ENCODE measurements around the gene EXOC3.

The EXOC3 gene

GRCh38 chr5:429453-430188, 13.4 kb upstream of the EXOC3 start:
- no peaks in the 10 kb centered on the region for H3K27me3 ChIP-seq (ENCODE audit: insufficient read depth, poor library complexity, severe bottlenecking)
- no peak for TF ChIP-seq CTCF (IDR thresholded peaks at IDR 0.05; ENCODE audit: poor library complexity, severe bottlenecking)
- ATAC-seq (ENCODE audit: low read depth) (peak; percentile 62), DNase-seq (ENCODE audit: low spot score) (peak; percentile 69)
- H3K27ac ChIP-seq (ENCODE audit: poor library complexity, severe bottlenecking), result no peak overlapping the region
- H3K4me1 ChIP-seq (ENCODE audit: insufficient read depth, poor library complexity, severe bottlenecking), result peaks cover 10% of the 10 kb centered on the region
- no peak overlapping the region for H3K4me3 ChIP-seq (ENCODE audit: severe bottlenecking)
- H3K9me3 ChIP-seq (ENCODE audit: severe bottlenecking), result no peaks in the 10 kb centered on the region
- H3K36me3 ChIP-seq (ENCODE audit: low read depth), result no peaks in the 10 kb centered on the region

- Histone ChIP-seq H3K27me3 (ENCODE audit: insufficient read depth, poor library complexity, severe bottlenecking) (no peaks in the 10 kb centered on the region), H3K4me3 (ENCODE audit: severe bottlenecking) (no peak overlapping the region), H3K4me1 (ENCODE audit: insufficient read depth, poor library complexity, severe bottlenecking) (peaks cover 4% of the 10 kb centered on the region), H3K36me3 (ENCODE audit: low read depth) (no peaks in the 10 kb centered on the region), H3K27ac (ENCODE audit: poor library complexity, severe bottlenecking) (no peak overlapping the region), H3K9me3 (ENCODE audit: severe bottlenecking) (no peaks in the 10 kb centered on the region)
- ATAC-seq (ENCODE audit: low read depth) (no peak), DNase-seq (ENCODE audit: low spot score) (peak; percentile 65)
- TF ChIP-seq CTCF (IDR thresholded peaks at IDR 0.05; ENCODE audit: poor library complexity, severe bottlenecking), result no peak
These were observed 12.6 kb upstream of the EXOC3 start for GRCh38 chr5:430214-430925.

GRCh38 chr5:431001-431710, 11.8 kb upstream of the EXOC3 start:
- Histone ChIP-seq H3K27me3 (ENCODE audit: insufficient read depth, poor library complexity, severe bottlenecking) (no peaks in the 10 kb centered on the region), H3K4me1 (ENCODE audit: insufficient read depth, poor library complexity, severe bottlenecking) (peaks cover 4% of the 10 kb centered on the region), H3K4me3 (ENCODE audit: severe bottlenecking) (no peak overlapping the region), H3K9me3 (ENCODE audit: severe bottlenecking) (no peaks in the 10 kb centered on the region), H3K36me3 (ENCODE audit: low read depth) (no peaks in the 10 kb centered on the region), H3K27ac (ENCODE audit: poor library complexity, severe bottlenecking) (no peak overlapping the region)
- peak; percentile 88 for ATAC-seq (ENCODE audit: low read depth)
- DNase-seq (ENCODE audit: low spot score), result peak; percentile 82
- TF ChIP-seq CTCF (IDR thresholded peaks at IDR 0.05; ENCODE audit: poor library complexity, severe bottlenecking), result peak; percentile 79

- H3K36me3 ChIP-seq (ENCODE audit: low read depth), result no peaks in the 10 kb centered on the region
- H3K9me3 ChIP-seq (ENCODE audit: severe bottlenecking), result no peaks in the 10 kb centered on the region
- H3K4me1 ChIP-seq (ENCODE audit: insufficient read depth, poor library complexity, severe bottlenecking), result peaks cover 4% of the 10 kb centered on the region
- no peaks in the 10 kb centered on the region for H3K27me3 ChIP-seq (ENCODE audit: insufficient read depth, poor library complexity, severe bottlenecking)
- DNase-seq (ENCODE audit: low spot score) (no peak), ATAC-seq (ENCODE audit: low read depth) (no peak)
- no peak for TF ChIP-seq CTCF (IDR thresholded peaks at IDR 0.05; ENCODE audit: poor library complexity, severe bottlenecking)
- no peak overlapping the region for H3K4me3 ChIP-seq (ENCODE audit: severe bottlenecking)
- H3K27ac ChIP-seq (ENCODE audit: poor library complexity, severe bottlenecking), result no peak overlapping the region
These were observed 11.3 kb upstream of the EXOC3 start for GRCh38 chr5:431711-432050.
